ENCODE results near the gene PSTPIP1.

Gene PSTPIP1

GRCh38 chr15:77083381-77084160, 88.6 kb downstream of the PSTPIP1 start:
- CTCF ChIA-PET = no interaction called here

GRCh38 chr15:77084436-77084835, 89.5 kb downstream of the PSTPIP1 start:
- DNase-seq (ENCODE audit: low read depth, low spot score) = no peak
- ChIA-PET POLR2A (no interaction called here), CTCF (interaction anchor here (1.0 kb wide), 1 partner anchor 9 kb away, joined by 3 read pairs; no protein-coding TSS in a partner anchor)
- H3K4me3 ChIP-seq (ENCODE audit: low read depth, low read length) = no peak overlapping the region
- TF ChIP-seq CTCF (IDR thresholded peaks at IDR 0.05; ENCODE audit: insufficient read depth, low read length, missing control alignments) = no peak

More at GRCh38 chr15:77083381-77084160, 88.6 kb downstream of the PSTPIP1 start:
- no peak for DNase-seq (ENCODE audit: low read depth, low spot score)
- POLR2A ChIA-PET = interaction anchor here (0.7 kb wide), 1 partner anchor 38 kb away, joined by 3 read pairs; no protein-coding TSS in a partner anchor
- H3K4me3 ChIP-seq (ENCODE audit: low read depth, low read length) = peak overlapping the region; percentile 27
- no peak for TF ChIP-seq CTCF (IDR thresholded peaks at IDR 0.05; ENCODE audit: insufficient read depth, low read length, missing control alignments)

GRCh38 chr15:77085297-77085696, 90.4 kb downstream of the PSTPIP1 start:
- H3K4me3 ChIP-seq (ENCODE audit: low read depth, low read length) = no peak overlapping the region
- no peak for DNase-seq (ENCODE audit: low read depth, low spot score)
- TF ChIP-seq CTCF (IDR thresholded peaks at IDR 0.05; ENCODE audit: insufficient read depth, low read length, missing control alignments) = no peak
- CTCF ChIA-PET = interaction anchor here (1.0 kb wide), 1 partner anchor 8 kb away, joined by 3 read pairs; no protein-coding TSS in a partner anchor
- POLR2A ChIA-PET = interaction anchor here (1.0 kb wide), 1 partner anchor 18 kb away, joined by 3 read pairs; no protein-coding TSS in a partner anchor

All from AG04449 (cell line).